ENCODE data around the gene TMEM204. TPM values are rescaled to one million over a fixed set of nuclear protein-coding genes. Genes with fewer than 3 reads are reported as not detected.

The TMEM204 gene
- polyA plus RNA-seq, 2 of the 4 experiments (the other 2 are of a cell fraction), result not detected

DNA sequence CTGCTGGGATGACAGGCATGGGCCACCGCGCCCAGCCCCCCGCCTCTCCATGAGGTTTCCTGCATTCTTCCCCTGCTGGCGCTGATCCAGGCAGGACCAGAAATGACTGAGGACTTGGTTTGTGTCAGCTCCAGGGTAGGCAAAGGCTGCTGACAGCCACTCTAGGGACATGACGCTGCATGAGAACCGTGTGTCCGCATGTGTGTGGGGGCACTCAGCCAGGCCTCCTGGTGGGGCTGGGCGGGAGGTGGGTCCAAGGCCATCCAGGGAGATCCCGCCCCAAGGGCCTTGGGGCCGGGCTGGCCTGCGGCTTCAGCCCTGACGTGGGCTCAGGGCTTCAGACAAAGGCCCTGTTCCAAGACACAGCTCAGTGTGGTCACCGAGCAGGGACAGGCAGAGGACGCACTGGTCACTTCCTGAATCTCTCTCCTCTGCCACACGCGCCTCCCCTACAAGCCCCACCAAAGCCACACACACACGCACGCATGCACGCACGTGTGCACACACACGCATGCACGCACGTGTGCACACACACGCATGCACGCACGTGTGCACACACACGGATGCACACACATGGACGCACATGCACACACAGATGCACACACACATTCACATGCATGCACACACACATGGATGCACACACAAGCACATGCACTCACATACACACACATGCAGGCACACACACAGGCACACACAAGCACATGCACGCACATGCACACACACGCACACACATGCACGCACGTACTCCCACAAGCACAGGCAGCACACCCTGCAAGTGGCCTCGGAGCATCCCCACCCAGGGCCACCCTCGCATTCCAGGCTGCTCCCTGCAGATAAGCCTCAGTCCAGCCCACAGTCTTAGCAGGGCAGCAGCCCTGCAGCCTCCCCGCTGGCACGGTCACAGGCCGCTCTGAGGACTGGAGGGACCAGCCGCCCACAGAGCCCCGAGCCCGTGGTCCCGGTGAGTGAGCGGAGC lies 5.3 kb upstream of the TMEM204 start:
- H3K4me1 ChIP-seq, result no peaks in the 10 kb centered on the region
- ATAC-seq (no peak), DNase-seq (ENCODE audit: low read depth in 1 of 2, low spot score in 1 of 2) (no peak), FAIRE-seq (no peak)
- CTCF ChIA-PET, result interaction anchor here (0.5 to 1.2 kb wide), 3 partner anchors 31 to 109 kb away, joined by 3 read pairs; no protein-coding TSS in a partner anchor
- no peak for TF ChIP-seq NFE2L2 (conservative IDR thresholded peaks at IDR 0.05; ENCODE audit: low read length)
- H3K9me3 ChIP-seq, result no peaks in the 10 kb centered on the region
- H3K4me2 ChIP-seq, result no peak overlapping the region
- WGBS (ENCODE audit: missing lambda C conversion rate), result 89% methylated on average over 41 of the region's 42 CpGs
- H3K27ac ChIP-seq, result no peak overlapping the region
- POLR2A ChIA-PET, result no interaction called here
- no peak overlapping the region for H3K4me3 ChIP-seq

DNA sequence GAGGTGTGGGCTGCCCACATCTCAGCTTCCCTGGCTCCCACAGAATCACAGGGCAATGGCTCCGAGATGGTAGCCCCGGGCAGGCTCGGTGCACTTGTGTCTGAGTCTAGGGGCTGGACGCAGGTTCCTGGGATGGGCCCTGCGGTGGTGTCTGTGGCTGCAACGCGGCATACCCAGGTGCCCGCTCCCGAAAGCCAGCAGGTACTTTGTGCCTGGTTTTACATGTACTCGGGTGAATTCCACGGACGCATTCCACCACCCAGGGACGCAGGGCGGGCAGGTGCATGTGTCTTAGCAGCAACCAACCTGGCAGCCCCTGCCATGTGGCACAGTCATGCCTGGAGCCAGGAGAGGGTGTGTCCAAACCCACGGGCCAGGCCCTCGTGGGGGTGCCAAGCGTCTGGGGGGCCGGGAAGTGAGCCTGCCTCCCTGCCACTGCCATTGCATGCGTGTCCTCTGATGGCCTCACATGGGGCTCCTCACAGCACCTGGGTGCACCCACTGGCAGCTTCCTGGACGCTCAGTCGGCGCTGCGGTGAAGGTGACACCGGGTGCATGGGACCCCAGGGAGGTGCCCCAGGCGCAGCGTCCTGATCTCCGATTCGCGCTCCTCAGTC lies 4.4 kb upstream of the TMEM204 start:
- TF ChIP-seq CBX8 (IDR thresholded peaks at IDR 0.05), result no peak
- no peak for TF ChIP-seq KDM5A (IDR thresholded peaks at IDR 0.05)
- ATAC-seq (no peak), DNase-seq (ENCODE audit: low read depth in 1 of 2, low spot score in 1 of 2) (no peak), FAIRE-seq (no peak)
- H3K27ac ChIP-seq, result no peak overlapping the region
- H3K9me3 ChIP-seq, result no peaks in the 10 kb centered on the region
- ChIA-PET POLR2A (no interaction called here), CTCF (no interaction called here)
- H3K4me1 ChIP-seq, result no peaks in the 10 kb centered on the region
- 93% methylated on average over 18 of the region's 29 CpGs for WGBS (ENCODE audit: missing lambda C conversion rate)
- H3K4me2 ChIP-seq, result no peak overlapping the region
- no peak overlapping the region for H3K4me3 ChIP-seq

- ChIA-PET CTCF (interaction anchor here (1.3 kb wide), 1 partner anchor 48 kb away, joined by 3 read pairs; no protein-coding TSS in a partner anchor), POLR2A (no interaction called here)
- no peak overlapping the region for H3K4me3 ChIP-seq
- ATAC-seq, result no peak
- no peak for FAIRE-seq
- WGBS (ENCODE audit: missing lambda C conversion rate), result 92% methylated on average over 27 of the region's 27 CpGs
- DNase-seq (ENCODE audit: low read depth in 1 of 2, low spot score in 1 of 2), result no peak
- no peaks in the 10 kb centered on the region for H3K4me1 ChIP-seq
- no peak overlapping the region for H3K4me2 ChIP-seq
- no peak for TF ChIP-seq NFE2L2 (conservative IDR thresholded peaks at IDR 0.05; ENCODE audit: low read length)
- H3K27ac ChIP-seq, result no peak overlapping the region
- no peaks in the 10 kb centered on the region for H3K9me3 ChIP-seq
Observed at GRCh38 chr16:1530349-1530882, 3.0 kb upstream of the TMEM204 start.

DNA sequence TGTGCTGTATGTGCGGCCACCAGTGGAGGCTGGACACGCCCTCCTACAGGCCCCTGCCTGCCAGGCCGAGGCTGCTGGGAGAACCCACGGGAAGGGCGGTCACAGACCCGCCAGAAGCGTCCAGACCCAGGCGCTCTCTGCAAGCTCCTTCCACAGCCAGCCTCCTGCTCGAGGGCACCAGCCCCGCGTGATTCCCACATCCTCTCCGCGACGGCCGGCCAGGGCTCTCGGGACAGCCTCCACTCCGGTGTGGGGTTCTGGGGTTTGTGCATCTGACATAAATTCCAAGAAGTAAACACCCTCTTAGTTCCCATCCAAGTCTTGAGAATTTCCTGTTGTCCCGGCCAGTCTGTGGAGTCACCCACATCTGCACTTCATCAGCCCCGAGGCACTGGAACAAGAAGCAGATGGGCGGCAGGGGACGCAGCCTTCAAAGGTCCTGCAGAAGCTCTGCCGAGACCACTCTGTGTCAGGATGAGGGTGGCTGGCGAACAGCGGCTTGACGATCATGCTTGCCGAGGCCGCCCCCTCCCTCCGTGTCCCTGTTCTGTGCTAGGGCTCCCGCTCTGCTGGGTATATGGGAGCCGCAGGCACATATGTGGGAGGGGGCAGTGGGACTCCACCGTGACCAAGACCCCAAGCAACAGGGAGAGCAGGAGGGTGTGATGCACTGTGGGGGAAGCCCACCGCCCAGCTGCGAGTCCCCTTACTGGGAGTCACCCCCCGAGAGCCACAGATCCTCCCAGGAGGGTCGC lies 2.4 kb upstream of the TMEM204 start:
- ATAC-seq (no peak), DNase-seq (ENCODE audit: low read depth in 1 of 2, low spot score in 1 of 2) (no peak), FAIRE-seq (no peak)
- Histone ChIP-seq H3K4me3 (no peak overlapping the region), H3K27ac (no peak overlapping the region), H3K9me3 (no peaks in the 10 kb centered on the region), H3K4me1 (no peaks in the 10 kb centered on the region), H3K4me2 (no peak overlapping the region)
- ChIA-PET POLR2A (no interaction called here), CTCF (interaction anchor here (1.3 kb wide), 1 partner anchor 49 kb away, joined by 3 read pairs; no protein-coding TSS in a partner anchor)
- WGBS (ENCODE audit: missing lambda C conversion rate), result 89% methylated on average over 30 of the region's 35 CpGs
- TF ChIP-seq TP53 (CRISPR knock-in tag; IDR thresholded peaks at IDR 0.05), result no peak
- no peak for TF ChIP-seq ZNF302 (CRISPR knock-in tag; IDR thresholded peaks at IDR 0.05)
- TF ChIP-seq FOSB (CRISPR knock-in tag; IDR thresholded peaks at IDR 0.05), result no peak
- no peak for TF ChIP-seq FOSL2 (IDR thresholded peaks at IDR 0.05)
- TF ChIP-seq FOSL2 (CRISPR knock-in tag; IDR thresholded peaks at IDR 0.05), result no peak
- TF ChIP-seq HOXB13 (CRISPR knock-in tag; IDR thresholded peaks at IDR 0.05; ENCODE audit: low read depth), result no peak
- no peak for TF ChIP-seq PHF8 (IDR thresholded peaks at IDR 0.05; ENCODE audit: borderline replicate concordance, low read depth)
- TF ChIP-seq ZFP36 (IDR thresholded peaks at IDR 0.05; ENCODE audit: borderline replicate concordance, partially characterized antibody), result no peak
- no peak for TF ChIP-seq POLR2A (IDR thresholded peaks at IDR 0.05; ENCODE audit: low read length)
- no peak for TF ChIP-seq HDAC2 (IDR thresholded peaks at IDR 0.05)
- no peak for TF ChIP-seq JUN (IDR thresholded peaks at IDR 0.05)
- TF ChIP-seq MAZ (IDR thresholded peaks at IDR 0.05; ENCODE audit: borderline replicate concordance, low read depth, low read length), result no peak
- no peak for TF ChIP-seq EHMT2 (IDR thresholded peaks at IDR 0.05; ENCODE audit: low read depth)
- no peak for TF ChIP-seq NFE2L2 (conservative IDR thresholded peaks at IDR 0.05; ENCODE audit: low read length)
- no peak for TF ChIP-seq RFX5 (IDR thresholded peaks at IDR 0.05)
- TF ChIP-seq FOXS1 (CRISPR knock-in tag; IDR thresholded peaks at IDR 0.05), result no peak
- TF ChIP-seq RCOR1 (IDR thresholded peaks at IDR 0.05; ENCODE audit: low read depth, low read length), result no peak
- TF ChIP-seq, protein P1, sequence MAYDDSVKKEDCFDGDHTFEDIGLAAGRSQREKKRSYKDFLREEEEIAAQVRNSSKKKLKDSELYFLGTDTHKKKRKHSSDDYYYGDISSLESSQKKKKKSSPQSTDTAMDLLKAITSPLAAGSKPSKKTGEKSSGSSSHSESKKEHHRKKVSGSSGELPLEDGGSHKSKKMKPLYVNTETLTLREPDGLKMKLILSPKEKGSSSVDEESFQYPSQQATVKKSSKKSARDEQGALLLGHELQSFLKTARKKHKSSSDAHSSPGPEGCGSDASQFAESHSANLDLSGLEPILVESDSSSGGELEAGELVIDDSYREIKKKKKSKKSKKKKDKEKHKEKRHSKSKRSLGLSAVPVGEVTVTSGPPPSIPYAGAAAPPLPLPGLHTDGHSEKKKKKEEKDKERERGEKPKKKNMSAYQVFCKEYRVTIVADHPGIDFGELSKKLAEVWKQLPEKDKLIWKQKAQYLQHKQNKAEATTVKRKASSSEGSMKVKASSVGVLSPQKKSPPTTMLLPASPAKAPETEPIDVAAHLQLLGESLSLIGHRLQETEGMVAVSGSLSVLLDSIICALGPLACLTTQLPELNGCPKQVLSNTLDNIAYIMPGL (CRISPR knock-in tag; IDR thresholded peaks at IDR 0.05; ENCODE audit: borderline replicate concordance), result no peak
- TF ChIP-seq, protein P2, sequence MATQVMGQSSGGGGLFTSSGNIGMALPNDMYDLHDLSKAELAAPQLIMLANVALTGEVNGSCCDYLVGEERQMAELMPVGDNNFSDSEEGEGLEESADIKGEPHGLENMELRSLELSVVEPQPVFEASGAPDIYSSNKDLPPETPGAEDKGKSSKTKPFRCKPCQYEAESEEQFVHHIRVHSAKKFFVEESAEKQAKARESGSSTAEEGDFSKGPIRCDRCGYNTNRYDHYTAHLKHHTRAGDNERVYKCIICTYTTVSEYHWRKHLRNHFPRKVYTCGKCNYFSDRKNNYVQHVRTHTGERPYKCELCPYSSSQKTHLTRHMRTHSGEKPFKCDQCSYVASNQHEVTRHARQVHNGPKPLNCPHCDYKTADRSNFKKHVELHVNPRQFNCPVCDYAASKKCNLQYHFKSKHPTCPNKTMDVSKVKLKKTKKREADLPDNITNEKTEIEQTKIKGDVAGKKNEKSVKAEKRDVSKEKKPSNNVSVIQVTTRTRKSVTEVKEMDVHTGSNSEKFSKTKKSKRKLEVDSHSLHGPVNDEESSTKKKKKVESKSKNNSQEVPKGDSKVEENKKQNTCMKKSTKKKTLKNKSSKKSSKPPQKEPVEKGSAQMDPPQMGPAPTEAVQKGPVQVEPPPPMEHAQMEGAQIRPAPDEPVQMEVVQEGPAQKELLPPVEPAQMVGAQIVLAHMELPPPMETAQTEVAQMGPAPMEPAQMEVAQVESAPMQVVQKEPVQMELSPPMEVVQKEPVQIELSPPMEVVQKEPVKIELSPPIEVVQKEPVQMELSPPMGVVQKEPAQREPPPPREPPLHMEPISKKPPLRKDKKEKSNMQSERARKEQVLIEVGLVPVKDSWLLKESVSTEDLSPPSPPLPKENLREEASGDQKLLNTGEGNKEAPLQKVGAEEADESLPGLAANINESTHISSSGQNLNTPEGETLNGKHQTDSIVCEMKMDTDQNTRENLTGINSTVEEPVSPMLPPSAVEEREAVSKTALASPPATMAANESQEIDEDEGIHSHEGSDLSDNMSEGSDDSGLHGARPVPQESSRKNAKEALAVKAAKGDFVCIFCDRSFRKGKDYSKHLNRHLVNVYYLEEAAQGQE (IDR thresholded peaks at IDR 0.05), result no peak
- no peak for TF ChIP-seq CHD4 (IDR thresholded peaks at IDR 0.05; ENCODE audit: borderline replicate concordance)
